HG03095 (cell line): ENCODE measurements around the gene MAN2C1.
A peak's percentile ranks its signal among the peaks of the same experiment; 100 is the strongest.
"Not testable (repeated sequence)": the region's sequence is repeated elsewhere in the genome, so short reads cannot be mapped to it uniquely, and the experiment has no call there.

ENCODE experiments used
- ATAC-seq: cut with Tn5 transposase; IDR thresholded peaks from one replicate; pipeline ENCODE4 v1.9.1; 2021; ENCODE audit warnings: moderate library complexity; ENCODE audit not compliant: unreplicated experiment

MAN2C1 gene

GRCh38 chr15:75347222-75348033, 21.0 kb downstream of the MAN2C1 start:
- ATAC-seq, result peak; percentile 64

GRCh38 chr15:75346796-75347221, 21.6 kb downstream of the MAN2C1 start, which contains the start of gene NEIL1:
Gene NEIL1 (plus strand): TSS chr15:75347039. CDS start chr15:75348906, 1,867 bp downstream.
- no peak for ATAC-seq

- not testable (repeated sequence) for ATAC-seq
These were observed 24.5 kb downstream of the MAN2C1 start for GRCh38 chr15:75343953-75344352.

- ATAC-seq, result no peak
These were observed 26.2 kb downstream of the MAN2C1 start for GRCh38 chr15:75342221-75342620.

GRCh38 chr15:75339531-75340240, 28.7 kb downstream of the MAN2C1 start:
- ATAC-seq, result no peak

GRCh38 chr15:75338661-75339240, 29.7 kb downstream of the MAN2C1 start:
- ATAC-seq, result no peak

- no peak for ATAC-seq
These were observed 32.6 kb downstream of the MAN2C1 start, which contains the start of gene COMMD4 for GRCh38 chr15:75335705-75336355. Gene COMMD4 (plus strand): TSS chr15:75336063. CDS start chr15:75336090, 27 bp downstream.

GRCh38 chr15:75335313-75335704, 33.1 kb downstream of the MAN2C1 start:
- ATAC-seq, result no peak

GRCh38 chr15:75333654-75334419, 34.6 kb downstream of the MAN2C1 start:
- not testable (repeated sequence) for ATAC-seq

- not testable (repeated sequence) for ATAC-seq
These were observed 36.3 kb downstream of the MAN2C1 start for GRCh38 chr15:75332093-75332492.

- ATAC-seq, result no peak
These were observed 38.8 kb downstream of the MAN2C1 start for GRCh38 chr15:75329571-75329970.

GRCh38 chr15:75328493-75329314, 39.7 kb downstream of the MAN2C1 start:
- ATAC-seq, result no peak

- ATAC-seq, result no peak
These were observed 40.9 kb downstream of the MAN2C1 start for GRCh38 chr15:75327491-75327890.

GRCh38 chr15:75327005-75327404, 41.4 kb downstream of the MAN2C1 start:
- ATAC-seq, result no peak

- ATAC-seq, result no peak
These were observed 42.5 kb downstream of the MAN2C1 start for GRCh38 chr15:75325922-75326321.

- ATAC-seq, result no peak
These were observed 46.7 kb downstream of the MAN2C1 start for GRCh38 chr15:75321711-75322110.

GRCh38 chr15:75319231-75319897, 49.0 kb downstream of the MAN2C1 start:
- not testable (repeated sequence) for ATAC-seq

- ATAC-seq, result no peak
These were observed 53.7 kb downstream of the MAN2C1 start for GRCh38 chr15:75314552-75315290.
